ENCODE data around the gene FTO.

The FTO gene

GRCh38 chr16:54075446-54075845, 371.5 kb downstream of the FTO start:
- no peak overlapping the region for H3K4me3 ChIP-seq (ENCODE audit: low read depth, low read length)
- no peak for DNase-seq (ENCODE audit: low read depth)

GRCh38 chr16:54076006-54076504, 372.1 kb downstream of the FTO start:
- no peak overlapping the region for H3K4me3 ChIP-seq (ENCODE audit: low read depth, low read length)
- no peak for DNase-seq (ENCODE audit: low read depth)

GRCh38 chr16:54077050-54077821, 373.3 kb downstream of the FTO start:
- H3K4me3 ChIP-seq (ENCODE audit: low read depth, low read length) = no peak overlapping the region
- peak; percentile 59 for DNase-seq (ENCODE audit: low read depth)

- H3K4me3 ChIP-seq (ENCODE audit: low read depth, low read length) = no peak overlapping the region
- peak; percentile 99 for DNase-seq (ENCODE audit: low read depth)
Observed at GRCh38 chr16:54080524-54081008, 376.6 kb downstream of the FTO start.

GRCh38 chr16:54086791-54087190, 382.8 kb downstream of the FTO start:
- no peak overlapping the region for H3K4me3 ChIP-seq (ENCODE audit: low read depth, low read length)
- no peak for DNase-seq (ENCODE audit: low read depth)

- H3K4me3 ChIP-seq (ENCODE audit: low read depth, low read length) = no peak overlapping the region
- DNase-seq (ENCODE audit: low read depth) = no peak
Observed at GRCh38 chr16:54090602-54091001, 386.6 kb downstream of the FTO start.

GRCh38 chr16:54093281-54093680, 389.3 kb downstream of the FTO start:
- no peak overlapping the region for H3K4me3 ChIP-seq (ENCODE audit: low read depth, low read length)
- no peak for DNase-seq (ENCODE audit: low read depth)

- no peak overlapping the region for H3K4me3 ChIP-seq (ENCODE audit: low read depth, low read length)
- DNase-seq (ENCODE audit: low read depth) = no peak
Observed at GRCh38 chr16:54094641-54095040, 390.7 kb downstream of the FTO start.

- H3K4me3 ChIP-seq (ENCODE audit: low read depth, low read length) = no peak overlapping the region
- no peak for DNase-seq (ENCODE audit: low read depth)
Observed at GRCh38 chr16:54096607-54097006, 392.7 kb downstream of the FTO start.

- no peak overlapping the region for H3K4me3 ChIP-seq (ENCODE audit: low read depth, low read length)
- DNase-seq (ENCODE audit: low read depth) = no peak
Observed at GRCh38 chr16:54097774-54098173, 393.8 kb downstream of the FTO start.

- H3K4me3 ChIP-seq (ENCODE audit: low read depth, low read length) = no peak overlapping the region
- DNase-seq (ENCODE audit: low read depth) = no peak
Observed at GRCh38 chr16:54098247-54098646, 394.3 kb downstream of the FTO start.

- no peak overlapping the region for H3K4me3 ChIP-seq (ENCODE audit: low read depth, low read length)
- DNase-seq (ENCODE audit: low read depth) = no peak
Observed at GRCh38 chr16:54099627-54100026, 395.7 kb downstream of the FTO start.

- H3K4me3 ChIP-seq (ENCODE audit: low read depth, low read length) = no peak overlapping the region
- DNase-seq (ENCODE audit: low read depth) = no peak
Observed at GRCh38 chr16:54102888-54103866, 399.2 kb downstream of the FTO start.

- no peak overlapping the region for H3K4me3 ChIP-seq (ENCODE audit: low read depth, low read length)
- no peak for DNase-seq (ENCODE audit: low read depth)
Observed at GRCh38 chr16:54106057-54106456, 402.1 kb downstream of the FTO start.

GRCh38 chr16:54107583-54108202, 403.7 kb downstream of the FTO start:
- DNase-seq (ENCODE audit: low read depth) = no peak
- no peak overlapping the region for H3K4me3 ChIP-seq (ENCODE audit: low read depth, low read length)

- no peak overlapping the region for H3K4me3 ChIP-seq (ENCODE audit: low read depth, low read length)
- DNase-seq (ENCODE audit: low read depth) = no peak
Observed at GRCh38 chr16:54110016-54110981, 406.3 kb downstream of the FTO start.

- no peak for DNase-seq (ENCODE audit: low read depth)
- H3K4me3 ChIP-seq (ENCODE audit: low read depth, low read length) = no peak overlapping the region
Observed at GRCh38 chr16:54112451-54113206, 408.7 kb downstream of the FTO start.

- no peak for DNase-seq (ENCODE audit: low read depth)
- no peak overlapping the region for H3K4me3 ChIP-seq (ENCODE audit: low read depth, low read length)
Observed at GRCh38 chr16:54115558-54115957, 411.6 kb downstream of the FTO start.
